Tongue (tissue), 2 donors: ENCODE measurements around the gene FH. TPM values are rescaled to one million over a fixed set of nuclear protein-coding genes. Genes with fewer than 3 reads are reported as not detected.

ENCODE experiments used
- DNase-seq: peaks from one replicate; pipeline ENCODE4 v3.0.0-alpha.2; 2015
- total RNA-seq: library from RNA; depleted of rRNA; stranded (reverse); fragments of >200 nt; gene quantifications from one replicate; pipeline ENCODE4 v1.2.3, GENCODE V29; 2014

The FH gene
- total RNA-seq, 1 donor from 2014 or later = 95.8 TPM

- DNase-seq = no peak
Observed at GRCh38 chr1:241457421-241457820, 62.1 kb downstream of the FH start.

GRCh38 chr1:241456743-241457142 is 62.8 kb downstream of the FH start:
- no peak for DNase-seq

GRCh38 chr1:241453732-241454131 is 65.8 kb downstream of the FH start:
- no peak for DNase-seq

GRCh38 chr1:241451956-241452355 is 67.6 kb downstream of the FH start:
- no peak for DNase-seq

Other genes with a start within 250 kb of the FH start
- gene RGS7, start 162.6 kb downstream of the FH start, total RNA-seq = not detected
- 0.10 TPM for gene KMO, start 12.6 kb upstream of the FH start, total RNA-seq
- 15.6 TPM for gene CHML, start 120.6 kb upstream of the FH start, total RNA-seq
- gene OPN3, start 120.6 kb upstream of the FH start, total RNA-seq = 15.4 TPM
- gene WDR64, start 132.5 kb upstream of the FH start, total RNA-seq = not detected